ENCODE results near the gene CA4. TPM values are rescaled to one million over a fixed set of nuclear protein-coding genes. Genes with fewer than 3 reads are reported as not detected.

CA4 gene
- total and polyA plus RNA-seq, 9 of the 15 experiments (the other 6 are each of a cell fraction or from before 2014, with no cell fraction given): 0.13 TPM; not detected in 7

- TF ChIP-seq ZNF143 (CRISPR knock-in tag; IDR thresholded peaks at IDR 0.05) (0 out of 2 replicates have a peak, but pooled peaks have one; percentile 17), MAFF (IDR thresholded peaks at IDR 0.05; ENCODE audit: low read length) (no peak), ZNF3 (CRISPR knock-in tag; IDR thresholded peaks at IDR 0.05) (no peak), ZNF263 (CRISPR knock-in tag; IDR thresholded peaks at IDR 0.05; ENCODE audit: borderline replicate concordance) (peak; percentile 79), ZNF584 (CRISPR knock-in tag; IDR thresholded peaks at IDR 0.05; ENCODE audit: low read depth) (0 out of 2 replicates have a peak, but pooled peaks have one; percentile 45), U2AF1 (optimal IDR thresholded peaks at IDR 0.05; ENCODE audit: low read depth, low read length) (no peak), ZNF212 (CRISPR knock-in tag; IDR thresholded peaks at IDR 0.05) (no peak), ZNF551 (CRISPR knock-in tag; IDR thresholded peaks at IDR 0.05) (no peak), MBD2 (IDR thresholded peaks at IDR 0.05; ENCODE audit: borderline replicate concordance, low read depth) (no peak), POLR2G (IDR thresholded peaks at IDR 0.05; ENCODE audit: low read depth, low read length) (no peak), BRD4 (IDR thresholded peaks at IDR 0.05) (no peak), RNF2 (IDR thresholded peaks at IDR 0.05) (no peak), BDP1 (IDR thresholded peaks at IDR 0.05; ENCODE audit: insufficient read depth, insufficient read length) (no peak), TRIM24 (IDR thresholded peaks at IDR 0.05) (no peak), TCF15 (CRISPR knock-in tag; IDR thresholded peaks at IDR 0.05) (0 out of 2 replicates have a peak, but pooled peaks have one; percentile 56), RFX5 (IDR thresholded peaks at IDR 0.05; ENCODE audit: low read depth, low read length) (no peak), ZNF347 (CRISPR knock-in tag; IDR thresholded peaks at IDR 0.05; ENCODE audit: low read depth) (no peak), HNRNPK (IDR thresholded peaks at IDR 0.05; ENCODE audit: low read depth, low read length, poor library complexity, severe bottlenecking) (no peak), DLX4 (CRISPR knock-in tag; IDR thresholded peaks at IDR 0.05) (no peak), PYGO2 (tag; IDR thresholded peaks at IDR 0.05) (no peak), HSF4 (CRISPR knock-in tag; IDR thresholded peaks at IDR 0.05; ENCODE audit: borderline replicate concordance) (no peak), SREBF2 (CRISPR knock-in tag; IDR thresholded peaks at IDR 0.05) (no peak)
These were observed 10.1 kb upstream of the CA4 start (continued) for GRCh38 chr17:60139438-60140285.
